Type B pancreatic cell (in vitro differentiated cells): Measurements from ENCODE around the gene EHMT2. TPM values are rescaled to one million over a fixed set of nuclear protein-coding genes. Genes with fewer than 3 reads are reported as not detected.

Experiments used
- DNase-seq: peaks from one replicate; pipeline ENCODE4 v3.0.0; 2021; ENCODE audit warnings: mixed read lengths; ENCODE audit not compliant: unreplicated experiment; ENCODE audit errors: extremely low spot score
- H3K27ac Mint-ChIP-seq: 2 replicates; pipeline ENCODE4 v1.8.0; 2021; ENCODE audit warnings: mild to moderate bottlenecking, mixed read lengths
- H3K27me3 Mint-ChIP-seq: 2 replicates; pipeline ENCODE4 v1.8.0; 2021; ENCODE audit warnings: mixed read lengths
- H3K36me3 Mint-ChIP-seq: 2 replicates; pipeline ENCODE4 v1.8.0; 2021; ENCODE audit warnings: mixed read lengths
- H3K4me1 Mint-ChIP-seq: one replicate; pipeline ENCODE4 v1.8.0; 2021; ENCODE audit warnings: mixed read lengths; ENCODE audit not compliant: unreplicated experiment
- H3K4me3 Mint-ChIP-seq: 2 replicates; pipeline ENCODE4 v1.8.0; 2021; ENCODE audit warnings: mild to moderate bottlenecking, mixed read lengths
- H3K9me3 Mint-ChIP-seq: 2 replicates; pipeline ENCODE4 v1.8.0; 2021; ENCODE audit warnings: mixed read lengths
- total RNA-seq: library from RNA; stranded (reverse); gene quantifications from 2 replicates; pipeline ENCODE4 v1.2.1, GENCODE V29; 2021; ENCODE audit warnings: low replicate concordance
- TF ChIP-seq, protein P1 (sequence below): fragments of 200-600 bp; sonication (generic); conservative IDR thresholded peaks from 2 replicates; pipeline ENCODE4 v1.5.0; 2021; ENCODE audit warnings: antibody characterized with exemption, mild to moderate bottlenecking

The EHMT2 gene
- total RNA-seq, 1 donor from 2014 or later = 136 TPM

DNA sequence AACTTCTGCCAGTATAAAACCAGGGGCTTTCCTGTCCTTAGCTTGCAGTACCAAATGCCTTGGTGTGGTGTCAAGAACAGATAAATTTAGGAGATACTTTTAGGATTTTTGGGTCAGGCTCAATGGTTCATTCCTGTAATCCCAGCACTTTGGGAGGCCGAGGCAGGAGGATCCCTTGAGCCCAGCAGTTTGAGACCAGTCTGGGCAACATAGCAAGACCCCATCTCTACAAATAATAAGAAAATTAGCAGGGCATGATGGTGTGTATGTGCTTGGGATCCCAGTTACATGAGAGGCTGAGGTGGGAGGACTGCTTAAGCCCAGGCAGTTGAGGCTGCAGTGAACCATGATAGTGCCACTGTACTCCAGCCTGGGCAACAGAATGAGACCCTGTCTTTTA lies 7.5 kb upstream of the EHMT2 start:
- TF ChIP-seq, protein P1, sequence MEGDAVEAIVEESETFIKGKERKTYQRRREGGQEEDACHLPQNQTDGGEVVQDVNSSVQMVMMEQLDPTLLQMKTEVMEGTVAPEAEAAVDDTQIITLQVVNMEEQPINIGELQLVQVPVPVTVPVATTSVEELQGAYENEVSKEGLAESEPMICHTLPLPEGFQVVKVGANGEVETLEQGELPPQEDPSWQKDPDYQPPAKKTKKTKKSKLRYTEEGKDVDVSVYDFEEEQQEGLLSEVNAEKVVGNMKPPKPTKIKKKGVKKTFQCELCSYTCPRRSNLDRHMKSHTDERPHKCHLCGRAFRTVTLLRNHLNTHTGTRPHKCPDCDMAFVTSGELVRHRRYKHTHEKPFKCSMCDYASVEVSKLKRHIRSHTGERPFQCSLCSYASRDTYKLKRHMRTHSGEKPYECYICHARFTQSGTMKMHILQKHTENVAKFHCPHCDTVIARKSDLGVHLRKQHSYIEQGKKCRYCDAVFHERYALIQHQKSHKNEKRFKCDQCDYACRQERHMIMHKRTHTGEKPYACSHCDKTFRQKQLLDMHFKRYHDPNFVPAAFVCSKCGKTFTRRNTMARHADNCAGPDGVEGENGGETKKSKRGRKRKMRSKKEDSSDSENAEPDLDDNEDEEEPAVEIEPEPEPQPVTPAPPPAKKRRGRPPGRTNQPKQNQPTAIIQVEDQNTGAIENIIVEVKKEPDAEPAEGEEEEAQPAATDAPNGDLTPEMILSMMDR = no peak
- Mint-ChIP-seq H3K27me3 (no peaks in the 10 kb centered on the region), H3K4me3 (no peak overlapping the region), H3K36me3 (no peaks in the 10 kb centered on the region), H3K4me1 (peaks cover 15% of the 10 kb centered on the region), H3K9me3 (no peaks in the 10 kb centered on the region), H3K27ac (no peak overlapping the region)
- DNase-seq = no peak

DNA sequence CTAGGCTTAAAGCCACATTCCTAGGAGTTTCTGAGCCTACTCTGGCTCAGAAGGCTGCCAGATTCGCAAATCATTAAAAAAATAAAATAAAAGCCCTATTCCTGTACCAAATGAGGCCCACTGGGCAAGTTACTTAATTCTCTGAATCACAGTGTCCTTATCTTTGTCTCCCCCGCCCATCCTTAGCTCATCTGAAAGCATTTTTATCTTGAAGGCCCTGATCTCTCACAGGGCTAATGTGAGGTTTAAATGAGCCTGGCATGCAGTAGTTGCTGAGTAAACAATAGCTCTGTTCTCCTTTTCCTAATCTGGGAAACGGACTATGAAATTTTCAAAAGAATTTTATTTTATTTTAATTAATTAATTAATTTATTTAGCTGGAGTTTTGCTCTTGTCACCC lies 6.5 kb upstream of the EHMT2 start:
- Mint-ChIP-seq H3K4me3 (peak overlapping the region; percentile 39), H3K27ac (no peak overlapping the region), H3K36me3 (no peaks in the 10 kb centered on the region), H3K4me1 (peaks cover 23% of the 10 kb centered on the region), H3K9me3 (no peaks in the 10 kb centered on the region), H3K27me3 (no peaks in the 10 kb centered on the region)
- no peak for DNase-seq
- TF ChIP-seq, protein P1 = no peak

DNA sequence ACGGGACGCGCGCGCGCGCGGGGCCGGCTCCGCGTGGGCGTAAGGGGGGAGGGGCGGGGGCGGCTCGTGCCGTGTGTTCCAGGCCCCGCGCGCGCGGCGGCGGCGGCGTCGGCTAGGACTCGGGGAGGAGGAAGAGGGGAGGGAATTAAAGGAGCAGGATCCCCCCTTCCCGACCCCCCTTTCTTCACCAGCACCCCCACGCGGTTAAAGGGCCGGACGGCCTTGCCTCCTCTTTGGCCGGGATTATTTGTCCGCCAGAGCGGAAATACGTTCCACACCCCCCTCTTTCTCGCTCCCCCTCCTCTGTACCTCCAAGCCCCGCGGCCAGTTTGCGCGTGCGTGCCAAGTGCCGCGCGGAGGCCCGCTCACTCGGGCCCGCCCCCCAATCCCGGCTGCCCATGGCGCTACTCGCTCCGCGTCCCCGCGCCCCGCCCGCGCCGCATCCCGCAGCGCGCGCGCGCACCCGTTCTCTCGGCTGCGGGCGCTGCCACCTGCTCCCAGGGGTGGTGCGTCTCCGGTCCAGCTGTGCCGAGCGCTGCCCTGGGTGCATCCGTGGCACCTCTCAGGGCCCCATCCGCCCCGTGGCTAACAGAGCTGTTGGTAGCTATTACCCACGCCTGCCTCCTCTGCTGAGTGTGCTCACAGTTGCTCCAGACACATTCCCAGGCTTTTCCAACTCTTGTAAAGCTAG lies 4.6 kb upstream of the EHMT2 start, which contains the start of gene ZBTB12:
Gene ZBTB12 (minus strand): TSS at position 134 of the 691 bp plus-strand sequence. CDS start 781 bp downstream, outside the sequence.
- no peaks in the 10 kb centered on the region for H3K36me3 Mint-ChIP-seq
- H3K27me3 Mint-ChIP-seq = no peaks in the 10 kb centered on the region
- TF ChIP-seq, protein P1 = no peak
- H3K9me3 Mint-ChIP-seq = no peaks in the 10 kb centered on the region
- H3K27ac Mint-ChIP-seq = peak within 1 kb of the TSS; percentile 80
- H3K4me1 Mint-ChIP-seq = peaks cover 23% of the 10 kb centered on the region
- DNase-seq = peak; percentile 97
- peak within 1 kb of the TSS; percentile 89 for H3K4me3 Mint-ChIP-seq

DNA sequence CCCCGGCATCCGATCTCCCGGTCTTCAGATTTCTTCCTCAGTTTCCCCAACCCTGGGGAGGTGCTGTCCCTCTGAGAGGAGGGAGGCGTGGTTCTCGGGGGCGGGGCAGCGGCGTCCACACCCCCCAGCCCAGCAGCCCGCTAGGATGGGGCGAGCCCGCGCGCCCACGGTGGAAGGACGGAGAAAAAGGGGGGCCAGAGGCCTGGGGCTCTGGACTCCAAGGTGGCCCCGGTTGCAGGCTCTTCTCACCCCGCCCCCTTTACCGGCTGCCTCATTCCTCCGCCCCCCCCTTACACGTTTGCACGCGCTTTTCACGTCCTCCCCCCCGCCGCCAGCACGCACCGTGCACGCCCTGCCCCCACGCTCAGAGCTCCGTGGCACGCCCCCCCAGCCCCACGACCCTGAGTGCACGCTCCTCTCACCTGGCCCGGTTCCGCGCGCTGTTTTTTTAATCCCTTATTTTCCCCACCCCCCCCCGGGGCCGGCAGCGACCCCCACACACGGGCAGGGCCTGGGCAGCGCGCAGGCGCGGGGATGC lies 4.0 kb upstream of the EHMT2 start:
- peaks cover 21% of the 10 kb centered on the region for H3K4me1 Mint-ChIP-seq
- no peaks in the 10 kb centered on the region for H3K9me3 Mint-ChIP-seq
- H3K27ac Mint-ChIP-seq = no peak overlapping the region
- H3K4me3 Mint-ChIP-seq = peak overlapping the region; percentile 78
- H3K27me3 Mint-ChIP-seq = no peaks in the 10 kb centered on the region
- H3K36me3 Mint-ChIP-seq = no peaks in the 10 kb centered on the region
- TF ChIP-seq, protein P1 = no peak
- no peak for DNase-seq

DNA sequence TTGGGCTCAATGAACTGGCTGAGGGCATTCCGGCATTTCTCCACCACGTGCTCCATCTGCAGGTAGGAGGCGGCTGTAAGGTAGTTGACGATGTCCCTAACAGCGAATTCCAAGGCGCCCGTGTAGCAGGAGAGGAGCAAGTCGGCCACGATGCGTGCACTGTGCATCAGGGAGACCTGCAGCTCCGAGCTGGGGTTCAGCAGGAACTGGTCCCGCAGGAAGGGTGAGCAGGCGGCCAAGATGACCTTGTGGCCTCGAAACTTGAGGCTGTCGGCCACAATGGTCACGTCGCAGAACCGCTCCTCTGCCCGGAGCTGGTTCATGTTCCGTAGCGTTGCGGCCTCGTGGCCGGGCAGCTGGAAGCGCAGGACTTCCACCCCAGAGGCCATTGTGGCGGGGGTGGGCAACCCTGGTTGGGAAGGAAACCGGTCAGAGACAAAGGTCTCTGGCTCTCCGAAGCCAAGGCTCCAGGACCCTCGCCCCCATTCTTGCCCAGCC lies 3.5 kb upstream of the EHMT2 start:
- no peak for DNase-seq
- peaks cover 16% of the 10 kb centered on the region for H3K4me1 Mint-ChIP-seq
- H3K4me3 Mint-ChIP-seq = peak overlapping the region; percentile 78
- TF ChIP-seq, protein P1 = no peak
- H3K27me3 Mint-ChIP-seq = no peaks in the 10 kb centered on the region
- H3K27ac Mint-ChIP-seq = peak overlapping the region; percentile 55
- H3K36me3 Mint-ChIP-seq = no peaks in the 10 kb centered on the region
- no peaks in the 10 kb centered on the region for H3K9me3 Mint-ChIP-seq
